HCT116 (cell line): ENCODE results near the gene DTNB.

Source experiments
- EZH2 ChIP-seq: fragments of 200-600 bp; sonication (generic); IDR thresholded peaks from 2 replicates; pipeline ENCODE4 v1.6.1; 2017; ENCODE audit warnings: antibody characterized with exemption, mixed run types
- POLR2A ChIP-seq: IDR thresholded peaks from 2 replicates; pipeline ENCODE4 v1.7.0; 2011; ENCODE audit warnings: borderline replicate concordance; ENCODE audit not compliant: insufficient read depth, insufficient read length; ENCODE audit errors: extremely low read depth
- REST ChIP-seq: IDR thresholded peaks from 2 replicates; pipeline ENCODE4 v1.6.1; 2012; ENCODE audit warnings: low read depth
- SP1 ChIP-seq: IDR thresholded peaks from 2 replicates; pipeline ENCODE4 v1.6.1; 2012; ENCODE audit warnings: low read depth
- YY1 ChIP-seq: IDR thresholded peaks from 2 replicates; pipeline ENCODE4 v1.6.1; 2011; ENCODE audit warnings: low read length, low read depth, moderate library complexity, mild to moderate bottlenecking; ENCODE audit not compliant: insufficient replicate concordance; ENCODE audit errors: extremely low read depth
- TF ChIP-seq, protein P1 (sequence below), 3 experiments: fragments of 200-600 bp in 1 of 3; sonication (generic) in 1 of 3; IDR thresholded peaks in 2 of 3; conservative IDR thresholded peaks in 1 of 3; 2 replicates each; pipeline ENCODE4 v1.5.1; 2012 to 2017; ENCODE audit warnings: low read depth in 2 of 3, low read length in 2 of 3, antibody characterized with exemption in 1 of 3, borderline replicate concordance in 1 of 3, control low read depth in 1 of 3, mild to moderate bottlenecking in 1 of 3, mixed read lengths in 1 of 3, mixed run types in 1 of 3, moderate library complexity in 1 of 3; ENCODE audit not compliant: insufficient read depth in 1 of 3
- TF ChIP-seq, protein P2 (sequence below): IDR thresholded peaks from 2 replicates; pipeline ENCODE4 v1.6.1; 2012
- TF ChIP-seq, protein P3 (sequence below): IDR thresholded peaks from 2 replicates; pipeline ENCODE4 v1.6.1; 2011; ENCODE audit warnings: mild to moderate bottlenecking, low read length, moderate library complexity; ENCODE audit not compliant: insufficient replicate concordance; ENCODE audit errors: extremely low read depth

DNA sequence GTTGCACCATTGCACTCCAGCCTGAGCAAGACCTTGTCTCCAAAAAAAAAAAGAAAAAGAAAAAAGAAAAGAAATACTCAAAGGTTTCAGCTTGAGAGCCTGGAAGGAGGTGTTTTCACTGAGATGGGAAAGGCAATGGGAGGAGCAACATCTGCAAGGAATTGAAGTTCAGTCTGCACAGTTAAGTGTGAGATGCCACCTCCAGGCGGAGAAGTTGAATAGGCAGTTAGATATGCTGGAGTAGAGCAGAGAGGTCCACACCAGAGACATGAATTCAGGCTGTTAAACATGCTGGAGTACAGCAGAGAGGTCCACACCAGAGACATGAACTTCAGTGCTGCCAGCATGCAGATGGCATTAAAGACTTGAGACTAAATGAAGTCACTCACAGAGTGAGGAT, 41.4 kb upstream of the DTNB start:
- no peak for TF ChIP-seq REST
- no peak for TF ChIP-seq EZH2
- no peak for TF ChIP-seq YY1
- TF ChIP-seq, protein P1, sequence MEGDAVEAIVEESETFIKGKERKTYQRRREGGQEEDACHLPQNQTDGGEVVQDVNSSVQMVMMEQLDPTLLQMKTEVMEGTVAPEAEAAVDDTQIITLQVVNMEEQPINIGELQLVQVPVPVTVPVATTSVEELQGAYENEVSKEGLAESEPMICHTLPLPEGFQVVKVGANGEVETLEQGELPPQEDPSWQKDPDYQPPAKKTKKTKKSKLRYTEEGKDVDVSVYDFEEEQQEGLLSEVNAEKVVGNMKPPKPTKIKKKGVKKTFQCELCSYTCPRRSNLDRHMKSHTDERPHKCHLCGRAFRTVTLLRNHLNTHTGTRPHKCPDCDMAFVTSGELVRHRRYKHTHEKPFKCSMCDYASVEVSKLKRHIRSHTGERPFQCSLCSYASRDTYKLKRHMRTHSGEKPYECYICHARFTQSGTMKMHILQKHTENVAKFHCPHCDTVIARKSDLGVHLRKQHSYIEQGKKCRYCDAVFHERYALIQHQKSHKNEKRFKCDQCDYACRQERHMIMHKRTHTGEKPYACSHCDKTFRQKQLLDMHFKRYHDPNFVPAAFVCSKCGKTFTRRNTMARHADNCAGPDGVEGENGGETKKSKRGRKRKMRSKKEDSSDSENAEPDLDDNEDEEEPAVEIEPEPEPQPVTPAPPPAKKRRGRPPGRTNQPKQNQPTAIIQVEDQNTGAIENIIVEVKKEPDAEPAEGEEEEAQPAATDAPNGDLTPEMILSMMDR (IDR thresholded peaks at IDR 0.05 in 2 of 3, conservative IDR thresholded peaks at IDR 0.05 in 1 of 3; ENCODE audit: borderline replicate concordance in 1 of 3, insufficient read depth in 1 of 3, low read depth in 2 of 3, low read length in 2 of 3): no peak
- TF ChIP-seq, protein P2, sequence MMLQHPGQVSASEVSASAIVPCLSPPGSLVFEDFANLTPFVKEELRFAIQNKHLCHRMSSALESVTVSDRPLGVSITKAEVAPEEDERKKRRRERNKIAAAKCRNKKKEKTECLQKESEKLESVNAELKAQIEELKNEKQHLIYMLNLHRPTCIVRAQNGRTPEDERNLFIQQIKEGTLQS: no peak
- TF ChIP-seq, protein P3, sequence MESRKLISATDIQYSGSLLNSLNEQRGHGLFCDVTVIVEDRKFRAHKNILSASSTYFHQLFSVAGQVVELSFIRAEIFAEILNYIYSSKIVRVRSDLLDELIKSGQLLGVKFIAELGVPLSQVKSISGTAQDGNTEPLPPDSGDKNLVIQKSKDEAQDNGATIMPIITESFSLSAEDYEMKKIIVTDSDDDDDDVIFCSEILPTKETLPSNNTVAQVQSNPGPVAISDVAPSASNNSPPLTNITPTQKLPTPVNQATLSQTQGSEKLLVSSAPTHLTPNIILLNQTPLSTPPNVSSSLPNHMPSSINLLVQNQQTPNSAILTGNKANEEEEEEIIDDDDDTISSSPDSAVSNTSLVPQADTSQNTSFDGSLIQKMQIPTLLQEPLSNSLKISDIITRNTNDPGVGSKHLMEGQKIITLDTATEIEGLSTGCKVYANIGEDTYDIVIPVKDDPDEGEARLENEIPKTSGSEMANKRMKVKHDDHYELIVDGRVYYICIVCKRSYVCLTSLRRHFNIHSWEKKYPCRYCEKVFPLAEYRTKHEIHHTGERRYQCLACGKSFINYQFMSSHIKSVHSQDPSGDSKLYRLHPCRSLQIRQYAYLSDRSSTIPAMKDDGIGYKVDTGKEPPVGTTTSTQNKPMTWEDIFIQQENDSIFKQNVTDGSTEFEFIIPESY: no peak
- TF ChIP-seq SP1: no peak
- TF ChIP-seq POLR2A: no peak
